HEK293 (cell line): ENCODE data around the gene CARD10.

Source experiments
- ZNF266 ChIP-seq: fragments of 450-650 bp; formaldehyde crosslinking; IDR thresholded peaks from 2 replicates; pipeline ENCODE4 v1.5.1; 2016; ENCODE audit warnings: missing biosample characterization, missing genetic modification characterization, low read depth
- ZNF596 ChIP-seq: fragments of 450-650 bp; IDR thresholded peaks from 2 replicates; pipeline ENCODE4 v1.5.0; 2018; ENCODE audit warnings: missing biosample characterization, mild to moderate bottlenecking, missing genetic modification characterization, moderate library complexity
- TF ChIP-seq, protein P1 (sequence below): fragments of 450-650 bp; formaldehyde crosslinking; IDR thresholded peaks from 2 replicates; pipeline ENCODE4 v1.5.0; 2017; ENCODE audit warnings: missing biosample characterization, missing genetic modification characterization, borderline replicate concordance
- TF ChIP-seq, protein P2 (sequence below): fragments of 450-650 bp; formaldehyde crosslinking; IDR thresholded peaks from 2 replicates; pipeline ENCODE4 v1.5.1; 2016; ENCODE audit warnings: missing biosample characterization, missing genetic modification characterization, low read depth
- TF ChIP-seq, protein P3 (sequence below): fragments of 450-650 bp; formaldehyde crosslinking; IDR thresholded peaks from 2 replicates; pipeline ENCODE4 v1.5.1; 2016; ENCODE audit warnings: missing biosample characterization, missing genetic modification characterization
- TF ChIP-seq, protein P4 (sequence below): fragments of 450-650 bp; formaldehyde crosslinking; IDR thresholded peaks from 2 replicates; pipeline ENCODE4 v1.5.1; 2016; ENCODE audit warnings: missing biosample characterization, missing genetic modification characterization, borderline replicate concordance
- TF ChIP-seq, protein P5 (sequence below): fragments of 450-650 bp; formaldehyde crosslinking; IDR thresholded peaks from 2 replicates; pipeline ENCODE4 v1.5.1; 2016; ENCODE audit warnings: missing biosample characterization, missing genetic modification characterization, borderline replicate concordance
- TF ChIP-seq, protein P6 (sequence below): fragments of 450-650 bp; formaldehyde crosslinking; IDR thresholded peaks from 2 replicates; pipeline ENCODE4 v1.5.1; 2017; ENCODE audit warnings: missing biosample characterization, missing genetic modification characterization
- TF ChIP-seq, protein P7 (sequence below): fragments of 450-650 bp; formaldehyde crosslinking; IDR thresholded peaks from 2 replicates; pipeline ENCODE4 v1.5.1; 2016; ENCODE audit warnings: missing biosample characterization, missing genetic modification characterization

Gene CARD10

DNA sequence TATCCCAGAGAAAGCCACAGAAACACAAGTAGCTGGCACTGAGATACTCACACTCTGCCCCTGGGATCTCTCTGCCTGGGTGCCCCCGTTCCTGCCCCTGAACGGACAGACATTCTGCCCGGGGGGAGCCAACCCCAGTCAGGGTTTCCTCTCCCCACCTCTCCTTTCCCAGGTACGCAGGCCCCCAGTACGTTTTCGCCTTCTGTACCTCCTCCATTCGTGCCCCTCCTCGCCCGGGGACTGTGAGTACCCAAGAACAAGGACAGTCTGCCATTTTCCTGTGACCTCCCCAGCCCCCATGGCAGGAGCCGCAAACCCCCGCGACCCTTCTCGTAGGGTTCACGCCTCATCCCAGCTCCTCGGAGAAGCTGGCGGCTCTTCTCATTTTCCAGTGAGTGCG lies 62.9 kb downstream of the CARD10 start (continued):
- TF ChIP-seq, protein P1, sequence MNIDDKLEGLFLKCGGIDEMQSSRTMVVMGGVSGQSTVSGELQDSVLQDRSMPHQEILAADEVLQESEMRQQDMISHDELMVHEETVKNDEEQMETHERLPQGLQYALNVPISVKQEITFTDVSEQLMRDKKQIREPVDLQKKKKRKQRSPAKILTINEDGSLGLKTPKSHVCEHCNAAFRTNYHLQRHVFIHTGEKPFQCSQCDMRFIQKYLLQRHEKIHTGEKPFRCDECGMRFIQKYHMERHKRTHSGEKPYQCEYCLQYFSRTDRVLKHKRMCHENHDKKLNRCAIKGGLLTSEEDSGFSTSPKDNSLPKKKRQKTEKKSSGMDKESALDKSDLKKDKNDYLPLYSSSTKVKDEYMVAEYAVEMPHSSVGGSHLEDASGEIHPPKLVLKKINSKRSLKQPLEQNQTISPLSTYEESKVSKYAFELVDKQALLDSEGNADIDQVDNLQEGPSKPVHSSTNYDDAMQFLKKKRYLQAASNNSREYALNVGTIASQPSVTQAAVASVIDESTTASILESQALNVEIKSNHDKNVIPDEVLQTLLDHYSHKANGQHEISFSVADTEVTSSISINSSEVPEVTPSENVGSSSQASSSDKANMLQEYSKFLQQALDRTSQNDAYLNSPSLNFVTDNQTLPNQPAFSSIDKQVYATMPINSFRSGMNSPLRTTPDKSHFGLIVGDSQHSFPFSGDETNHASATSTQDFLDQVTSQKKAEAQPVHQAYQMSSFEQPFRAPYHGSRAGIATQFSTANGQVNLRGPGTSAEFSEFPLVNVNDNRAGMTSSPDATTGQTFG (tag by site-specific recombination): no peak
- TF ChIP-seq, protein P2, sequence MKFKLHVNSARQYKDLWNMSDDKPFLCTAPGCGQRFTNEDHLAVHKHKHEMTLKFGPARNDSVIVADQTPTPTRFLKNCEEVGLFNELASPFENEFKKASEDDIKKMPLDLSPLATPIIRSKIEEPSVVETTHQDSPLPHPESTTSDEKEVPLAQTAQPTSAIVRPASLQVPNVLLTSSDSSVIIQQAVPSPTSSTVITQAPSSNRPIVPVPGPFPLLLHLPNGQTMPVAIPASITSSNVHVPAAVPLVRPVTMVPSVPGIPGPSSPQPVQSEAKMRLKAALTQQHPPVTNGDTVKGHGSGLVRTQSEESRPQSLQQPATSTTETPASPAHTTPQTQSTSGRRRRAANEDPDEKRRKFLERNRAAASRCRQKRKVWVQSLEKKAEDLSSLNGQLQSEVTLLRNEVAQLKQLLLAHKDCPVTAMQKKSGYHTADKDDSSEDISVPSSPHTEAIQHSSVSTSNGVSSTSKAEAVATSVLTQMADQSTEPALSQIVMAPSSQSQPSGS (tag by site-specific recombination): no peak
- TF ChIP-seq, protein P3, sequence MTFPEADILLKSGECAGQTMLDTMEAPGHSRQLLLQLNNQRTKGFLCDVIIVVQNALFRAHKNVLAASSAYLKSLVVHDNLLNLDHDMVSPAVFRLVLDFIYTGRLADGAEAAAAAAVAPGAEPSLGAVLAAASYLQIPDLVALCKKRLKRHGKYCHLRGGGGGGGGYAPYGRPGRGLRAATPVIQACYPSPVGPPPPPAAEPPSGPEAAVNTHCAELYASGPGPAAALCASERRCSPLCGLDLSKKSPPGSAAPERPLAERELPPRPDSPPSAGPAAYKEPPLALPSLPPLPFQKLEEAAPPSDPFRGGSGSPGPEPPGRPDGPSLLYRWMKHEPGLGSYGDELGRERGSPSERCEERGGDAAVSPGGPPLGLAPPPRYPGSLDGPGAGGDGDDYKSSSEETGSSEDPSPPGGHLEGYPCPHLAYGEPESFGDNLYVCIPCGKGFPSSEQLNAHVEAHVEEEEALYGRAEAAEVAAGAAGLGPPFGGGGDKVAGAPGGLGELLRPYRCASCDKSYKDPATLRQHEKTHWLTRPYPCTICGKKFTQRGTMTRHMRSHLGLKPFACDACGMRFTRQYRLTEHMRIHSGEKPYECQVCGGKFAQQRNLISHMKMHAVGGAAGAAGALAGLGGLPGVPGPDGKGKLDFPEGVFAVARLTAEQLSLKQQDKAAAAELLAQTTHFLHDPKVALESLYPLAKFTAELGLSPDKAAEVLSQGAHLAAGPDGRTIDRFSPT (tag by site-specific recombination): no peak
- TF ChIP-seq, protein P4, sequence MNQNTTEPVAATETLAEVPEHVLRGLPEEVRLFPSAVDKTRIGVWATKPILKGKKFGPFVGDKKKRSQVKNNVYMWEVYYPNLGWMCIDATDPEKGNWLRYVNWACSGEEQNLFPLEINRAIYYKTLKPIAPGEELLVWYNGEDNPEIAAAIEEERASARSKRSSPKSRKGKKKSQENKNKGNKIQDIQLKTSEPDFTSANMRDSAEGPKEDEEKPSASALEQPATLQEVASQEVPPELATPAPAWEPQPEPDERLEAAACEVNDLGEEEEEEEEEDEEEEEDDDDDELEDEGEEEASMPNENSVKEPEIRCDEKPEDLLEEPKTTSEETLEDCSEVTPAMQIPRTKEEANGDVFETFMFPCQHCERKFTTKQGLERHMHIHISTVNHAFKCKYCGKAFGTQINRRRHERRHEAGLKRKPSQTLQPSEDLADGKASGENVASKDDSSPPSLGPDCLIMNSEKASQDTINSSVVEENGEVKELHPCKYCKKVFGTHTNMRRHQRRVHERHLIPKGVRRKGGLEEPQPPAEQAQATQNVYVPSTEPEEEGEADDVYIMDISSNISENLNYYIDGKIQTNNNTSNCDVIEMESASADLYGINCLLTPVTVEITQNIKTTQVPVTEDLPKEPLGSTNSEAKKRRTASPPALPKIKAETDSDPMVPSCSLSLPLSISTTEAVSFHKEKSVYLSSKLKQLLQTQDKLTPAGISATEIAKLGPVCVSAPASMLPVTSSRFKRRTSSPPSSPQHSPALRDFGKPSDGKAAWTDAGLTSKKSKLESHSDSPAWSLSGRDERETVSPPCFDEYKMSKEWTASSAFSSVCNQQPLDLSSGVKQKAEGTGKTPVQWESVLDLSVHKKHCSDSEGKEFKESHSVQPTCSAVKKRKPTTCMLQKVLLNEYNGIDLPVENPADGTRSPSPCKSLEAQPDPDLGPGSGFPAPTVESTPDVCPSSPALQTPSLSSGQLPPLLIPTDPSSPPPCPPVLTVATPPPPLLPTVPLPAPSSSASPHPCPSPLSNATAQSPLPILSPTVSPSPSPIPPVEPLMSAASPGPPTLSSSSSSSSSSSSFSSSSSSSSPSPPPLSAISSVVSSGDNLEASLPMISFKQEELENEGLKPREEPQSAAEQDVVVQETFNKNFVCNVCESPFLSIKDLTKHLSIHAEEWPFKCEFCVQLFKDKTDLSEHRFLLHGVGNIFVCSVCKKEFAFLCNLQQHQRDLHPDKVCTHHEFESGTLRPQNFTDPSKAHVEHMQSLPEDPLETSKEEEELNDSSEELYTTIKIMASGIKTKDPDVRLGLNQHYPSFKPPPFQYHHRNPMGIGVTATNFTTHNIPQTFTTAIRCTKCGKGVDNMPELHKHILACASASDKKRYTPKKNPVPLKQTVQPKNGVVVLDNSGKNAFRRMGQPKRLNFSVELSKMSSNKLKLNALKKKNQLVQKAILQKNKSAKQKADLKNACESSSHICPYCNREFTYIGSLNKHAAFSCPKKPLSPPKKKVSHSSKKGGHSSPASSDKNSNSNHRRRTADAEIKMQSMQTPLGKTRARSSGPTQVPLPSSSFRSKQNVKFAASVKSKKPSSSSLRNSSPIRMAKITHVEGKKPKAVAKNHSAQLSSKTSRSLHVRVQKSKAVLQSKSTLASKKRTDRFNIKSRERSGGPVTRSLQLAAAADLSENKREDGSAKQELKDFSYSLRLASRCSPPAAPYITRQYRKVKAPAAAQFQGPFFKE (tag by site-specific recombination): no peak
- TF ChIP-seq, protein P5, sequence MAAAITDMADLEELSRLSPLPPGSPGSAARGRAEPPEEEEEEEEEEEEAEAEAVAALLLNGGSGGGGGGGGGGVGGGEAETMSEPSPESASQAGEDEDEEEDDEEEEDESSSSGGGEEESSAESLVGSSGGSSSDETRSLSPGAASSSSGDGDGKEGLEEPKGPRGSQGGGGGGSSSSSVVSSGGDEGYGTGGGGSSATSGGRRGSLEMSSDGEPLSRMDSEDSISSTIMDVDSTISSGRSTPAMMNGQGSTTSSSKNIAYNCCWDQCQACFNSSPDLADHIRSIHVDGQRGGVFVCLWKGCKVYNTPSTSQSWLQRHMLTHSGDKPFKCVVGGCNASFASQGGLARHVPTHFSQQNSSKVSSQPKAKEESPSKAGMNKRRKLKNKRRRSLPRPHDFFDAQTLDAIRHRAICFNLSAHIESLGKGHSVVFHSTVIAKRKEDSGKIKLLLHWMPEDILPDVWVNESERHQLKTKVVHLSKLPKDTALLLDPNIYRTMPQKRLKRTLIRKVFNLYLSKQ (tag by site-specific recombination): no peak
- TF ChIP-seq ZNF596 (no peak), ZNF266 (tag by site-specific recombination) (no peak)
- TF ChIP-seq, protein P6, sequence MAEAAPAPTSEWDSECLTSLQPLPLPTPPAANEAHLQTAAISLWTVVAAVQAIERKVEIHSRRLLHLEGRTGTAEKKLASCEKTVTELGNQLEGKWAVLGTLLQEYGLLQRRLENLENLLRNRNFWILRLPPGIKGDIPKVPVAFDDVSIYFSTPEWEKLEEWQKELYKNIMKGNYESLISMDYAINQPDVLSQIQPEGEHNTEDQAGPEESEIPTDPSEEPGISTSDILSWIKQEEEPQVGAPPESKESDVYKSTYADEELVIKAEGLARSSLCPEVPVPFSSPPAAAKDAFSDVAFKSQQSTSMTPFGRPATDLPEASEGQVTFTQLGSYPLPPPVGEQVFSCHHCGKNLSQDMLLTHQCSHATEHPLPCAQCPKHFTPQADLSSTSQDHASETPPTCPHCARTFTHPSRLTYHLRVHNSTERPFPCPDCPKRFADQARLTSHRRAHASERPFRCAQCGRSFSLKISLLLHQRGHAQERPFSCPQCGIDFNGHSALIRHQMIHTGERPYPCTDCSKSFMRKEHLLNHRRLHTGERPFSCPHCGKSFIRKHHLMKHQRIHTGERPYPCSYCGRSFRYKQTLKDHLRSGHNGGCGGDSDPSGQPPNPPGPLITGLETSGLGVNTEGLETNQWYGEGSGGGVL (tag by site-specific recombination): no peak
- TF ChIP-seq, protein P7, sequence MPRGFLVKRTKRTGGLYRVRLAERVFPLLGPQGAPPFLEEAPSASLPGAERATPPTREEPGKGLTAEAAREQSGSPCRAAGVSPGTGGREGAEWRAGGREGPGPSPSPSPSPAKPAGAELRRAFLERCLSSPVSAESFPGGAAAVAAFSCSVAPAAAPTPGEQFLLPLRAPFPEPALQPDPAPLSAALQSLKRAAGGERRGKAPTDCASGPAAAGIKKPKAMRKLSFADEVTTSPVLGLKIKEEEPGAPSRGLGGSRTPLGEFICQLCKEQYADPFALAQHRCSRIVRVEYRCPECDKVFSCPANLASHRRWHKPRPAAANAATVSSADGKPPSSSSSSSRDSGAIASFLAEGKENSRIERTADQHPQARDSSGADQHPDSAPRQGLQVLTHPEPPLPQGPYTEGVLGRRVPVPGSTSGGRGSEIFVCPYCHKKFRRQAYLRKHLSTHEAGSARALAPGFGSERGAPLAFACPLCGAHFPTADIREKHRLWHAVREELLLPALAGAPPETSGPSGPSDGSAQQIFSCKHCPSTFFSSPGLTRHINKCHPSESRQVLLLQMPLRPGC: no peak
- TF ChIP-seq, all 188 proteins: peak for 0
